ENCODE results near the gene CDIPT.

- no peak for TF ChIP-seq CTCF (IDR thresholded peaks at IDR 0.05)
- TF ChIP-seq POLR2A (IDR thresholded peaks at IDR 0.05), result no peak
These were observed 37.6 kb downstream of the CDIPT start for GRCh38 chr16:29825145-29826044.
